Measurements from ENCODE around the gene SCIN. TPM values are rescaled to one million over a fixed set of nuclear protein-coding genes. Genes with fewer than 3 reads are reported as not detected.
A peak's percentile ranks its signal among the peaks of the same experiment; 100 is the strongest.

Gene SCIN
- total RNA-seq, 6 donors from 2014 or later = 9.3 to 19.6 (median 15.0) TPM

GRCh38 chr7:12567015-12567414, 3.5 kb upstream of the SCIN start:
- H3K9me3 ChIP-seq = no peaks in the 10 kb centered on the region
- DNase-seq (no peak), ATAC-seq (ENCODE audit: low FRiP score in 2 of 2) (no peak)
- no peak overlapping the region for H3K27ac ChIP-seq
- peaks cover 5 to 17% (median 13%) of the 10 kb centered on the region in 4 donors for H3K4me1 ChIP-seq
- no peak for TF ChIP-seq POLR2A (IDR thresholded peaks at IDR 0.05)
- TF ChIP-seq POLR2AphosphoS5 (IDR thresholded peaks at IDR 0.05) = no peak
- TF ChIP-seq CTCF (IDR thresholded peaks at IDR 0.05) = no peak
- TF ChIP-seq EP300 (IDR thresholded peaks at IDR 0.05) = no peak
- H3K36me3 ChIP-seq = no peaks in the 10 kb centered on the region
- 44 to 57% methylated on average over 1 of the region's 1 CpG for WGBS, 2 donors
- no peak overlapping the region for H3K4me3 ChIP-seq
- H3K27me3 ChIP-seq = peaks cover 0 to 7% (median 0%) of the 10 kb centered on the region in 4 donors

GRCh38 chr7:12569673-12570072, 847 bp upstream of the SCIN start:
- no peaks in the 10 kb centered on the region for H3K9me3 ChIP-seq
- TF ChIP-seq CTCF (IDR thresholded peaks at IDR 0.05) (no peak), POLR2AphosphoS5 (IDR thresholded peaks at IDR 0.05) (no peak), POLR2A (IDR thresholded peaks at IDR 0.05) (no peak), EP300 (IDR thresholded peaks at IDR 0.05) (no peak)
- H3K36me3 ChIP-seq = no peaks in the 10 kb centered on the region
- no peak for ATAC-seq (ENCODE audit: low FRiP score in 2 of 2)
- no peak overlapping the region for H3K27ac ChIP-seq
- WGBS, 2 donors = 32 to 34% methylated on average over 5 of the region's 5 CpGs
- no peak for DNase-seq
- H3K4me3 ChIP-seq = peak overlapping the region in 2 of 4 donors; percentile 46 to 47
- peaks cover 5 to 17% (median 13%) of the 10 kb centered on the region in 4 donors for H3K4me1 ChIP-seq
- peaks cover 0 to 7% (median 0%) of the 10 kb centered on the region in 4 donors for H3K27me3 ChIP-seq

- H3K27ac ChIP-seq = peak overlapping the region in 3 of 4 donors; percentile 25 to 71 (median 48)
- no peaks in the 10 kb centered on the region for H3K36me3 ChIP-seq
- peak overlapping the region in 3 of 4 donors; percentile 46 to 51 (median 47) for H3K4me3 ChIP-seq
- no peak for TF ChIP-seq EP300 (IDR thresholded peaks at IDR 0.05)
- TF ChIP-seq CTCF (IDR thresholded peaks at IDR 0.05) = no peak
- no peak for TF ChIP-seq POLR2A (IDR thresholded peaks at IDR 0.05)
- no peak for TF ChIP-seq POLR2AphosphoS5 (IDR thresholded peaks at IDR 0.05)
- WGBS, 2 donors = 3 to 8% methylated on average over 10 of the region's 10 CpGs
- H3K4me1 ChIP-seq = peaks cover 5 to 17% (median 13%) of the 10 kb centered on the region in 4 donors
- H3K27me3 ChIP-seq = peaks cover 0 to 7% (median 0%) of the 10 kb centered on the region in 4 donors
- peak; percentile 62 to 88 for ATAC-seq (ENCODE audit: low FRiP score in 2 of 2)
- no peaks in the 10 kb centered on the region for H3K9me3 ChIP-seq
- peak in 1 of 2 donors; percentile 73 for DNase-seq
These were observed 369 bp upstream of the SCIN start for GRCh38 chr7:12570168-12570533.

GRCh38 chr7:12571691-12572090, 1.2 kb downstream of the SCIN start:
- 50 to 57% methylated on average over 5 of the region's 5 CpGs for WGBS, 2 donors
- Histone ChIP-seq H3K36me3 (no peaks in the 10 kb centered on the region), H3K9me3 (no peaks in the 10 kb centered on the region), H3K27ac (peak overlapping the region in 2 of 4 donors; percentile 48 to 71), H3K27me3 (peaks cover 0 to 7% (median 0%) of the 10 kb centered on the region in 4 donors), H3K4me3 (peak overlapping the region in 3 of 4 donors; percentile 46 to 51 (median 47)), H3K4me1 (peaks cover 5 to 17% (median 13%) of the 10 kb centered on the region in 4 donors)
- TF ChIP-seq POLR2AphosphoS5 (IDR thresholded peaks at IDR 0.05) (no peak), EP300 (IDR thresholded peaks at IDR 0.05) (no peak), POLR2A (IDR thresholded peaks at IDR 0.05) (no peak), CTCF (IDR thresholded peaks at IDR 0.05) (no peak)
- ATAC-seq (ENCODE audit: low FRiP score in 2 of 2) (no peak), DNase-seq (no peak)
